KBM-7 (cell line): Measurements from ENCODE around the gene SLC6A20.

ENCODE experiments used
- DNase-seq: peaks from one replicate; pipeline ENCODE4 v3.0.0-alpha.2; 2015
- in situ Hi-C: fragments of 300-500 bp; cut with MboI; formaldehyde crosslinking; loops from 2 replicates; pipeline ENCODE4 v1.14.3; 2020; ENCODE audit warnings: low sequenced_read_pairs, low pct_unique_long_range_greater_than_20kb, mixed read lengths

Gene SLC6A20

GRCh38 chr3:45741742-45742460 lies 54.4 kb downstream of the SLC6A20 start:
- in situ Hi-C loops, result no loop called here
- no peak for DNase-seq

- no peak for DNase-seq
- in situ Hi-C loops, result no loop called here
Measured at GRCh38 chr3:45741247-45741646, 55.1 kb downstream of the SLC6A20 start.

DNA sequence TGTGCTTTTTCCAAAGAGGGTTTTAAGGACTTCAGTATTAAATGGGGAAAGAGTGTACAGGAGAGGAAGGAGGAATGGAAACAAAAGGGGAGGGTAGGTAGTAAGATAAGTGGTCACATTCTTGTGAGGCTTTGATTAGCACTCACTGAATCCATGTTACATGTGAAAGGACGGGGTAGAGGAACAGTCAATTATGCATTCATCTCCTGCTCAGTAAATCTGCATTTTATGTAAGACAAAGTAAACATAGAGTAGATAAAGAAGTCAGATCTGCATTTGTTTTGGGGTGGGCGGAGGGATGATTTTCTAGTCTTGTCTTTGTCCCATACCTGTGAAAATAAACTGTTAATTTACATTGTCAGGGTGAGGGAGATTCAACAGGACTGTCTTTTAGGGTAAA lies 56.3 kb downstream of the SLC6A20 start:
- DNase-seq, result no peak
- in situ Hi-C loops, result no loop called here

DNA sequence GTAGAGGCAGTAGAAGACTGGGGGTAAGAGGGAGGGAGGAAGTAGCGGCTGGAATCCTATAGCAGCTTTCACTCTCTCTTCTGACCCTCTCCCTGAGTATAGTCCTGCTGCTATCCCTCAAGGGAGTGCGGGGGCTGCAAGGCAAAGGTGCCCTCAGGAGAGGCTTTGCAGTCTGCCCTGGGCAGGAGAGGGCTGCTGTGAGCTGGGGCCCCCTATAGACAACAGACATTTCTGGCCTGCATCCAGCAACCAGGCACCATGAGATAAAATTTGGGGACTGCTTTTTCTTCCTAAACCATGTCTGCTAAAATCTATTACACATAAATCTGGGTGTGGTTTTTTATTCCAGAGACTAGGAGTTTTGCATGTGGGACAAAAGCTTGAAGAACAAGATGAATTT lies 59.1 kb downstream of the SLC6A20 start:
- DNase-seq, result no peak

GRCh38 chr3:45736707-45737106 lies 59.6 kb downstream of the SLC6A20 start:
- in situ Hi-C loops, result no loop called here
- DNase-seq, result no peak

More for the DNA sequence above, 59.1 kb downstream of the SLC6A20 start:
- in situ Hi-C loops, result no loop called here

DNA sequence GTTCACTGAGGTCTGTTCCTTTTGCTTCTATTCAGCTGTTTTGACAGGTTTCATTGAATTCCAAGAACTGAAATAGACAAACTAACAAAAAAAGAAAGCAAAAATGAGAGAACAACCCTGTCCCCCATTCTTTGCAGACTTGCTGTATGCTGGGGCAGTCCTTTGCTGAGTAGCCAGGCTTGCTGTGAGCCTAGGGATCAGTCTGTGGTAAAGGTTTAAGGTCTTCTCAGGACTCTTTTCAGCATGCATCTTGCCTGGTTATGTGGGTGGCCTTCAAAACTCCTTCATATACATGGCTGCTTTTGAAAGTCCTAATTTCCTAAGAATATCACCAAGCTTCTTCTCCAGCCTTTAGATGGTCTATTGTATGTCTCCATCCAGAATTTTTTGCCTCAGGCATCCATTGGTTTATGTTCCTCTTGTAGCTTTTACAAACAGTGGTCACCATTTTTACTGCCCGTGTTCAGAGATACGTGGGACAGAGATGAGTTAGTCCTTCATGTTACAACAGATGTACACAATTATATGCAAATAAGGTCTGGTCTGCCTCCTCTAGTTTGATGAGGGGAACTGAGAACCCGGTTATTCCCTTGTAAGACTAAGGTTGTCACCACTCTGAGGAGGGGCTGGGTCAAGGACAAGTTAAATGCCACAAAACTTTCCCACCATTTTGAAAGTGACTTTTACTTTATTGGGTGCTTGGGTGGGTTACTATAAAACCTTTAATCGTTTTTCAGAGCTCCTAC lies 65.8 kb downstream of the SLC6A20 start:
- DNase-seq, result no peak
- in situ Hi-C loops, result no loop called here

- DNase-seq, result no peak
- in situ Hi-C loops, result no loop called here
Measured at GRCh38 chr3:45729614-45730013, 66.7 kb downstream of the SLC6A20 start.

DNA sequence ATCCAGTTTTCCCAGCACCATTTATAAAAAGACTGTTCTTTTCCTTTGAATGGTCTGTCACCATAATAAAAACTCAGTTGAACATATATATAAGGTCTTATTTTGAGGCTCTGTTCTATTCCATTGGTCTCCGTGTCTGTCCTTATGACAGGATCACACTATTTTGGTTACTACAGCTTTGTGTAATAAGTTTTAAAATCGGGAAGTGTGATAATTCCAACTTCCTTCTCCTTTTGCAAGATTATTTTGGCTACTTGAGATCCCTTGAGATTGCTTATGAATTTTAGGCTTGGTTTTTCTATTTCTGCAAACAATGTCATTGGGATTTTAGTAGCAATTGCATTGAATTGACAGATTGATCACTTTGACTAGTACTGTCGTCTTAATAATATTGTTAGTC lies 71.4 kb downstream of the SLC6A20 start:
- in situ Hi-C loops, result no loop called here

DNA sequence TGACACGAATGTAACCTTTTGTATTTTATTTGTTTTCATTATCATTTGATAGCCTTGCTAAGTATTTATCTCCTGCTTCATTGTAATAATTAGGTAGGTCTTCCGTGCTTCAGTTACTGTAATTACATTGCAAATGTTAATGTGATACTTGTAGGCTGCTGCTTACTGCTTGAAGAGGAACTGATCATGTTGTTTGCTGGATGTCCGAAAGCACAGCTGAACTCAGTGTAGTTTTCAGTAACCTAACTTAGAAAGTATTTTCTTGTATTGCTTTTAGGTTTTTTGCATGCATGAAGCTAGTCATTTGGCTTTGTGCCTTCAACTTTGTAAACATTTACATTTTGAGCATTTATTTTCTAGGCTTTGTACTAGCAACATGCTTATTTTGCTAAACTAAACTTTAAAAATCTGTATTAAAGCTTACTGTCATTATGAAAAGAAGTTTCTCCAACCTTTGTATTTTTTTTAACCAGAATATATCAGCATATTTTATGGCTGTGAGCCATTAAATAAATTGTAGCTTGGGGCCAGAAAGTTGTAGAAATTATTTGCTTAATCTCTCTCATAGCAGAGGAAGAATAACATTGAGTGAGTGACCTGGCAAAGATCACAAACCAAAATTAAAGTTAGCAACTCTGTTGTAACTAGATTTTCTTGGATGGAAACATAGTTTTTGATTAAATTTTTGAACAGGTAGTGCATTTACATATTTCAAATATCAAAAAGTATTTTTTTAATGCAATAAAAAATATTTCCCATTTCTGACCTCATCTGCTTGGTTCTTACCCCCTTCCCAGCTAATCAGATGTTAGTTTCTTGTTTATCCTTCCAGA lies 76.5 kb downstream of the SLC6A20 start:
- in situ Hi-C loops, result no loop called here
- DNase-seq, result no peak

More for the DNA sequence above, 71.4 kb downstream of the SLC6A20 start:
- DNase-seq, result peak; percentile 49

- in situ Hi-C loops, result no loop called here
- no peak for DNase-seq
Measured at GRCh38 chr3:45716790-45717336, 79.5 kb downstream of the SLC6A20 start.

- in situ Hi-C loops, result no loop called here
- no peak for DNase-seq
Measured at GRCh38 chr3:45715945-45716344, 80.4 kb downstream of the SLC6A20 start.

DNA sequence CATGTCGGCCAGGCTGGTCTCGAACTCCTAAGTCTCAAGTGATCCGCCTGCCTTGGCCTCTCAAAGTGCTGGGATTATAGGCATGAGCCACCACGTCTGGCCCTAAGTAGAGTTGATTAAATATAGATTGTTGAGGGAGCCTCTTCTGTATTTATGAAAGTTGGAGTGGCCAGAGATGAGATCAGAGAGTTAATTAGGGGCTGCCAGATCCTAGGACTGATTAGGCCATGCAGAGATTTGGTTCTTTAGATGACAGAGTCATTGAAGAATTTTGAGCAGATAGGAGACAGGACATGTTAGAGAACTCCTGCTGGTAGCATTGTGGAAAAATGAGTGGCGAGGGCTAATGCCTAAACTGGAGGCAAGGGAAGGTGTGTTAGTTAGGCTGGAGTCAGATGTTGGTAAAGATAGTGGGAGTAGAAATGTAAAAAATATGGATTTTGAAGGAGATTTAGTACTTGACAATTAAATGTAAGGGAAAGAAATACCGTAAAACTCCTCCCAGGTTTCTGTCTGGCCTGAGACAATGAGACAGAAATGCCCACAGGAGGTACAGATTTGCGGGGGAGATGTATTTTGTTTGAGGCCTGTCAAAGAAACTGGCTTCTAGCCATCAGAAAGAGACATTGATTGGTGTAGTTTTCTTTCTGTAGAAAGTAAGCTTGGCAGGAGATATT lies 83.8 kb downstream of the SLC6A20 start:
- DNase-seq, result no peak
- in situ Hi-C loops, result no loop called here

DNA sequence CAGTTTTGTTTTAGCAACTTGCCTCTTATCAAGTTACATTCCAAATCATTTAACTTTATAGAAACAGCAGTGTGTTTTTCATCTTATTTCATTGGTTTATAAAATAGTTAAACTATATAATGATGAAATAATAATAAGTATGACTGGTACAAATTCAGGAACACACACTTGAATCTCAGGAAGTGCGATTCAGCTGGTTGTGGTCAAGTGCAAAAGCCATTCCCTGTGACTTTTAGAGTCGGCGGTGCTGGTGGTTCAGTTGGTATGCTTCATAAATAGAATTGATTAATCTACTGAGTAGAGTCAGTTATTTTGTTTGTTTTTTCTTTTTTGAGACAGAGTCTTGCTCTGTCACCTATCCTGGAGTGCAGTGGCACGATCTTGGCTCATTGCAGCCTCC lies 84.4 kb downstream of the SLC6A20 start:
- in situ Hi-C loops, result no loop called here
- DNase-seq, result no peak

- in situ Hi-C loops, result no loop called here
- DNase-seq, result no peak
Measured at GRCh38 chr3:45705839-45706808, 90.2 kb downstream of the SLC6A20 start.
